Spleen (tissue), 7 donors: ENCODE measurements around the gene SLC25A24.
"Not testable (repeated sequence)": the region's sequence is repeated elsewhere in the genome, so short reads cannot be mapped to it uniquely, and the experiment has no call there.

ENCODE experiments used
- CTCF ChIP-seq, 11 experiments: fragments of 200-600 bp in 7 of 11; fragments of 450-650 bp in 4 of 11; sonication (generic) in 4 of 11; IDR thresholded peaks in 8 of 11; conservative IDR thresholded peaks in 3 of 11; 1 replicate in 7 of 11; 2 replicates in 4 of 11; pipeline versions ENCODE4 v1.4.0 to v1.8.0; 2016 to 2021; ENCODE audit warnings: antibody characterized with exemption in 11 of 11, inconsistent platforms in 4 of 11, mild to moderate bottlenecking in 1 of 11
- POLR2A ChIP-seq, 3 donors: fragments of 450-650 bp; IDR thresholded peaks; one replicate each; pipeline ENCODE4 v1.5.1; 2017; ENCODE audit warnings: antibody characterized with exemption in 3 of 3, mild to moderate bottlenecking in 1 of 3
- donor health status: DM: no; HTN: no; CAD: no; lungs with moderate emphysema.
- donor health status: DM: no; HTN: no; CAD: no.
- donor health status: DM: no; HTN: no; CAD: no.

DNA sequence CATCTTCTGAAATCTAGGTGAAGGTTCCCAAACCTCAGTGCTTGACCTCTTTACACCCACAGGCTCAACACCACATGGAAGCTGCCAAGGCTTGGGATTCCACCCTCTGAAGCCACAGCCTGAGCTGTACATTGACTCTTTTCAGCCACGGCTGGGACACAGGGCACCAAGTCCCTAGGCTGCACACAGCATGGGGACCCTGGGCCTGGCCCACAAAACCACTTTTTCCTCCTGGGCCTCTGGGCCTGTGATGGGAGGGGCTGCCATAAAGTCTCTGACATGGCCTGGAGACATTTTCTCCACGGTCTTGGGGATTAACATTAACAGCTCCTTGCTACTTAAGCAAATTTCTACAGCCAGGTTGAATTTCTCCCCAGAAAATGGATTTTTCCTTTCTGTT lies 67.8 kb downstream of the SLC25A24 start:
- TF ChIP-seq CTCF (IDR thresholded peaks at IDR 0.05 in 8 of 11, conservative IDR thresholded peaks at IDR 0.05 in 3 of 11); POLR2A (IDR thresholded peaks at IDR 0.05): not testable (repeated sequence)
